Natural killer cell treated with Interleukin-12 subunit alpha and Interleukin-12 subunit beta and Interleukin-15 and Interleukin-18, amount 100 ng/mL, for 72 hours (primary cell): ENCODE results near the gene ZNF710. TPM values are rescaled to one million over a fixed set of nuclear protein-coding genes. Genes with fewer than 3 reads are reported as not detected.

ENCODE experiments used
- ATAC-seq, 2 donors: fragments of 150-1000 bp; cut with Tn5 transposase in 1 of 2; sonication (Bioruptor Pico), chemical (Tn5 transposase) in 1 of 2; 2 replicates each; pipeline ENCODE4 v1.10.0; 2021
- DNase-seq: peaks from one replicate; pipeline ENCODE4 v3.0.0; 2022; ENCODE audit warnings: low spot score
- H3K27ac Mint-ChIP-seq, 2 donors: 1 replicate in 1 of 2; 2 replicates in 1 of 2; pipeline ENCODE4 v1.8.0; 2022; ENCODE audit warnings: mixed read lengths in 2 of 2, mild to moderate bottlenecking in 1 of 2, moderate library complexity in 1 of 2
- H3K27me3 Mint-ChIP-seq, 2 donors: 1 replicate in 1 of 2; 2 replicates in 1 of 2; pipeline ENCODE4 v1.8.0; 2022; ENCODE audit warnings: mixed read lengths in 2 of 2
- H3K36me3 Mint-ChIP-seq: one replicate; pipeline ENCODE4 v1.8.0; 2022; ENCODE audit warnings: mixed read lengths
- H3K4me1 Mint-ChIP-seq, 2 donors: 1 replicate in 1 of 2; 2 replicates in 1 of 2; pipeline ENCODE4 v1.8.0; 2022; ENCODE audit warnings: low read depth in 2 of 2, mixed read lengths in 2 of 2, mild to moderate bottlenecking in 1 of 2
- H3K4me3 Mint-ChIP-seq: one replicate; pipeline ENCODE4 v1.8.0; 2022; ENCODE audit warnings: mixed read lengths
- H3K9me3 Mint-ChIP-seq: 2 replicates; pipeline ENCODE4 v1.8.0; 2022; ENCODE audit warnings: mixed read lengths
- total RNA-seq, 2 donors: library from RNA; stranded (reverse); gene quantifications; one replicate each; pipeline ENCODE4 v1.2.3, GENCODE V29; 2022

Gene ZNF710
- total RNA-seq, 2 donors from 2014 or later, result 26.6 to 32.6 TPM

- Mint-ChIP-seq H3K4me1 (peaks cover 23 to 45% of the 10 kb centered on the region in 2 donors), H3K27ac (peak overlapping the region; percentile 81 to 91), H3K27me3 (no peaks in the 10 kb centered on the region)
Measured at GRCh38 chr15:90058308-90058707, 57.2 kb downstream of the ZNF710 start.

GRCh38 chr15:90058775-90059174 lies 57.7 kb downstream of the ZNF710 start:
- ATAC-seq (no peak), DNase-seq (no peak)
- Mint-ChIP-seq H3K36me3 (no peaks in the 10 kb centered on the region), H3K4me3 (peak overlapping the region; percentile 51), H3K27me3 (no peaks in the 10 kb centered on the region), H3K27ac (peak overlapping the region; percentile 81 to 91), H3K4me1 (peaks cover 22 to 47% of the 10 kb centered on the region in 2 donors), H3K9me3 (no peaks in the 10 kb centered on the region)

More at GRCh38 chr15:90058308-90058707, 57.2 kb downstream of the ZNF710 start:
- H3K36me3 Mint-ChIP-seq, result no peaks in the 10 kb centered on the region
- H3K9me3 Mint-ChIP-seq, result no peaks in the 10 kb centered on the region
- no peak overlapping the region for H3K4me3 Mint-ChIP-seq
- no peak for ATAC-seq
- DNase-seq, result no peak

- DNase-seq, result peak; percentile 89
- peak overlapping the region; percentile 51 for H3K4me3 Mint-ChIP-seq
- no peaks in the 10 kb centered on the region for H3K27me3 Mint-ChIP-seq
- H3K36me3 Mint-ChIP-seq, result no peaks in the 10 kb centered on the region
- H3K4me1 Mint-ChIP-seq, result peaks cover 18 to 43% of the 10 kb centered on the region in 2 donors
- peak overlapping the region; percentile 81 to 91 for H3K27ac Mint-ChIP-seq
- no peaks in the 10 kb centered on the region for H3K9me3 Mint-ChIP-seq
- ATAC-seq, result peak; percentile 91 to 92
Measured at GRCh38 chr15:90059208-90059985, 58.3 kb downstream of the ZNF710 start.

GRCh38 chr15:90060797-90061196 lies 59.7 kb downstream of the ZNF710 start:
- peak overlapping the region; percentile 31 to 91 for H3K27ac Mint-ChIP-seq
- DNase-seq (no peak), ATAC-seq (no peak)
- no peaks in the 10 kb centered on the region for H3K36me3 Mint-ChIP-seq
- H3K9me3 Mint-ChIP-seq, result no peaks in the 10 kb centered on the region
- peaks cover 18 to 43% of the 10 kb centered on the region in 2 donors for H3K4me1 Mint-ChIP-seq
- no peak overlapping the region for H3K4me3 Mint-ChIP-seq
- H3K27me3 Mint-ChIP-seq, result no peaks in the 10 kb centered on the region

GRCh38 chr15:90062023-90062442 lies 60.9 kb downstream of the ZNF710 start:
- no peaks in the 10 kb centered on the region for H3K27me3 Mint-ChIP-seq
- ATAC-seq (no peak), DNase-seq (no peak)
- no peaks in the 10 kb centered on the region for H3K36me3 Mint-ChIP-seq
- H3K4me1 Mint-ChIP-seq, result peaks cover 18 to 46% of the 10 kb centered on the region in 2 donors
- peak overlapping the region; percentile 31 to 91 for H3K27ac Mint-ChIP-seq
- no peaks in the 10 kb centered on the region for H3K9me3 Mint-ChIP-seq
- no peak overlapping the region for H3K4me3 Mint-ChIP-seq

- Mint-ChIP-seq H3K27me3 (no peaks in the 10 kb centered on the region), H3K4me1 (peaks cover 18 to 46% of the 10 kb centered on the region in 2 donors), H3K9me3 (no peaks in the 10 kb centered on the region), H3K36me3 (no peaks in the 10 kb centered on the region), H3K27ac (peak overlapping the region; percentile 31 to 91), H3K4me3 (no peak overlapping the region)
- DNase-seq, result no peak
- no peak for ATAC-seq
Measured at GRCh38 chr15:90062462-90062932, 61.4 kb downstream of the ZNF710 start.

GRCh38 chr15:90062973-90063769 lies 62.0 kb downstream of the ZNF710 start:
- no peak for ATAC-seq
- H3K27me3 Mint-ChIP-seq, result no peaks in the 10 kb centered on the region
- H3K4me1 Mint-ChIP-seq, result peaks cover 18 to 42% of the 10 kb centered on the region in 2 donors
- H3K27ac Mint-ChIP-seq, result peak overlapping the region in 1 of 2 donors; percentile 91
- DNase-seq, result no peak
- no peaks in the 10 kb centered on the region for H3K36me3 Mint-ChIP-seq
- H3K9me3 Mint-ChIP-seq, result no peaks in the 10 kb centered on the region
- no peak overlapping the region for H3K4me3 Mint-ChIP-seq

- no peak for DNase-seq
- Mint-ChIP-seq H3K4me3 (no peak overlapping the region), H3K4me1 (peaks cover 15 to 36% of the 10 kb centered on the region in 2 donors), H3K36me3 (no peaks in the 10 kb centered on the region), H3K27me3 (no peaks in the 10 kb centered on the region), H3K9me3 (no peaks in the 10 kb centered on the region), H3K27ac (peak overlapping the region in 1 of 2 donors; percentile 43)
- ATAC-seq, result no peak
Measured at GRCh38 chr15:90063770-90064247, 62.7 kb downstream of the ZNF710 start.

GRCh38 chr15:90064911-90065681 lies 64.0 kb downstream of the ZNF710 start:
- H3K9me3 Mint-ChIP-seq, result no peaks in the 10 kb centered on the region

GRCh38 chr15:90065682-90066049 lies 64.5 kb downstream of the ZNF710 start:
- no peak overlapping the region for H3K27ac Mint-ChIP-seq
- DNase-seq (no peak), ATAC-seq (no peak)
- no peaks in the 10 kb centered on the region for H3K36me3 Mint-ChIP-seq
- no peaks in the 10 kb centered on the region for H3K9me3 Mint-ChIP-seq
- no peaks in the 10 kb centered on the region for H3K27me3 Mint-ChIP-seq
- H3K4me3 Mint-ChIP-seq, result no peak overlapping the region
- H3K4me1 Mint-ChIP-seq, result peaks cover 0 to 25% of the 10 kb centered on the region in 2 donors

More at GRCh38 chr15:90064911-90065681, 64.0 kb downstream of the ZNF710 start:
- H3K4me3 Mint-ChIP-seq, result no peak overlapping the region
- no peaks in the 10 kb centered on the region for H3K36me3 Mint-ChIP-seq
- peaks cover 2 to 27% of the 10 kb centered on the region in 2 donors for H3K4me1 Mint-ChIP-seq
- no peaks in the 10 kb centered on the region for H3K27me3 Mint-ChIP-seq
- ATAC-seq (no peak), DNase-seq (no peak)
- H3K27ac Mint-ChIP-seq, result no peak overlapping the region

- H3K27me3 Mint-ChIP-seq, result no peaks in the 10 kb centered on the region
- no peak overlapping the region for H3K27ac Mint-ChIP-seq
- H3K9me3 Mint-ChIP-seq, result no peaks in the 10 kb centered on the region
- peaks cover 0 to 14% of the 10 kb centered on the region in 2 donors for H3K4me1 Mint-ChIP-seq
- H3K4me3 Mint-ChIP-seq, result no peak overlapping the region
- DNase-seq, result no peak
- no peaks in the 10 kb centered on the region for H3K36me3 Mint-ChIP-seq
- peak in 1 of 2 donors; percentile 16 for ATAC-seq
Measured at GRCh38 chr15:90067181-90067952, 66.2 kb downstream of the ZNF710 start.

- Mint-ChIP-seq H3K36me3 (no peaks in the 10 kb centered on the region), H3K4me3 (no peak overlapping the region), H3K27me3 (no peaks in the 10 kb centered on the region), H3K27ac (no peak overlapping the region), H3K9me3 (no peaks in the 10 kb centered on the region), H3K4me1 (peaks cover 0 to 14% of the 10 kb centered on the region in 2 donors)
- DNase-seq (no peak), ATAC-seq (no peak)
Measured at GRCh38 chr15:90067953-90068606, 67.0 kb downstream of the ZNF710 start.
